Neural cell (in vitro differentiated cells): Measurements from ENCODE around the gene BMP7. TPM values are rescaled to one million over a fixed set of nuclear protein-coding genes. Genes with fewer than 3 reads are reported as not detected.

Experiments
- H2AFZ ChIP-seq: fragments of 200-600, 300-800 bp; sonication (generic), shearing (Covaris generic); 2 replicates; pipeline ENCODE4 v1.6.0; 2014; ENCODE audit warnings: low read depth, mild to moderate bottlenecking, antibody characterized with exemption, low read length, moderate library complexity
- H3F3A ChIP-seq: fragments of 200-600 bp; shearing (Covaris generic); 2 replicates; pipeline ENCODE4 v1.6.1; 2016; ENCODE audit warnings: mild to moderate bottlenecking, moderate library complexity, mixed read lengths, antibody characterized with exemption, low read length; ENCODE audit not compliant: insufficient read depth, poor library complexity, severe bottlenecking
- H3K27ac ChIP-seq: fragments of 200-600, 300-800 bp; sonication (generic), shearing (Covaris generic); 2 replicates; pipeline ENCODE4 v1.5.1; 2014; ENCODE audit warnings: mild to moderate bottlenecking, low read length, moderate library complexity
- H3K27me3 ChIP-seq: fragments of 300-800, 200-600 bp; sonication (generic), shearing (Covaris generic); 2 replicates; pipeline ENCODE4 v1.6.0; 2014; ENCODE audit warnings: mild to moderate bottlenecking, low read depth, low read length, moderate library complexity; ENCODE audit not compliant: insufficient read depth
- H3K36me3 ChIP-seq: fragments of 300-800, 200-600 bp; sonication (generic), shearing (Covaris generic); 2 replicates; pipeline ENCODE4 v1.5.1; 2014; ENCODE audit warnings: mild to moderate bottlenecking, antibody characterized with exemption, low read length, moderate library complexity; ENCODE audit not compliant: insufficient read depth
- H3K4me2 ChIP-seq: fragments of 300-800, 200-600 bp; sonication (generic), shearing (Covaris generic); 2 replicates; pipeline ENCODE4 v1.6.0; 2014; ENCODE audit warnings: mild to moderate bottlenecking, low read length
- H3K4me3 ChIP-seq: fragments of 300-800, 200-600 bp; sonication (generic), shearing (Covaris generic); 2 replicates; pipeline ENCODE4 v1.5.1; 2014; ENCODE audit warnings: mild to moderate bottlenecking, low read length, moderate library complexity
- H3K79me2 ChIP-seq: fragments of 200-600 bp; shearing (Covaris generic); replicated peaks from 2 replicates; pipeline ENCODE4 v1.6.0; 2014; ENCODE audit warnings: mild to moderate bottlenecking, low read length, moderate library complexity; ENCODE audit not compliant: insufficient read depth
- H3K9ac ChIP-seq: fragments of 300-800, 200-600 bp; sonication (generic), shearing (Covaris generic); 2 replicates; pipeline ENCODE4 v1.6.1; 2016; ENCODE audit warnings: mild to moderate bottlenecking, low read length, mixed read lengths
- H3K9me2 ChIP-seq: fragments of 200-600 bp; shearing (Covaris generic); 2 replicates; pipeline ENCODE4 v1.6.1; 2016; ENCODE audit warnings: mild to moderate bottlenecking, low read length, mixed read lengths; ENCODE audit not compliant: insufficient read depth
- H3K9me3 ChIP-seq: fragments of 200-600, 300-800 bp; sonication (generic), shearing (Covaris generic); 2 replicates; pipeline ENCODE4 v1.6.1; 2016; ENCODE audit warnings: mild to moderate bottlenecking, mixed run types, low read length, moderate library complexity, mixed read lengths
- H4K20me1 ChIP-seq: fragments of 200-600 bp; shearing (Covaris generic); 2 replicates; pipeline ENCODE4 v1.6.1; 2016; ENCODE audit warnings: mild to moderate bottlenecking, mixed run types; ENCODE audit not compliant: insufficient read depth
- CTCF ChIP-seq: fragments of 450-650 bp; IDR thresholded peaks from 2 replicates; pipeline ENCODE4 v1.5.1; 2014; ENCODE audit warnings: antibody characterized with exemption, mild to moderate bottlenecking, moderate library complexity; ENCODE audit not compliant: poor library complexity, severe bottlenecking
- EP300 ChIP-seq: fragments of 450-650 bp; conservative IDR thresholded peaks from 2 replicates; pipeline ENCODE4 v1.6.1; 2014; ENCODE audit warnings: antibody characterized with exemption, mild to moderate bottlenecking, moderate library complexity; ENCODE audit not compliant: poor library complexity, severe bottlenecking
- EZH2 ChIP-seq: fragments of 200-600, 300-800 bp; shearing (Covaris generic), sonication (generic); IDR thresholded peaks from 2 replicates; pipeline ENCODE4 v1.6.1; 2014; ENCODE audit warnings: antibody characterized with exemption, low read length, borderline replicate concordance, mild to moderate bottlenecking; ENCODE audit not compliant: insufficient read depth, poor library complexity, severe bottlenecking
- MXI1 ChIP-seq: fragments of 450-650 bp; conservative IDR thresholded peaks from 2 replicates; pipeline ENCODE4 v1.6.1; 2014; ENCODE audit warnings: antibody characterized with exemption, mild to moderate bottlenecking; ENCODE audit not compliant: poor library complexity, severe bottlenecking
- POLR2AphosphoS5 ChIP-seq: IDR thresholded peaks from 2 replicates; pipeline ENCODE4 v1.6.1; 2012
- RAD21 ChIP-seq: fragments of 450-650 bp; conservative IDR thresholded peaks from 2 replicates; pipeline ENCODE4 v1.6.1; 2014; ENCODE audit warnings: antibody characterized with exemption, mild to moderate bottlenecking, moderate library complexity
- REST ChIP-seq: IDR thresholded peaks from 2 replicates; pipeline ENCODE4 v1.6.1; 2012; ENCODE audit warnings: borderline replicate concordance
- SMC3 ChIP-seq: fragments of 450-650 bp; conservative IDR thresholded peaks from 2 replicates; pipeline ENCODE4 v1.6.1; 2014; ENCODE audit warnings: antibody characterized with exemption, mild to moderate bottlenecking, moderate library complexity; ENCODE audit not compliant: poor library complexity
- TAF1 ChIP-seq: IDR thresholded peaks from 2 replicates; pipeline ENCODE4 v1.6.1; 2012; ENCODE audit warnings: low read depth
- polyA plus RNA-seq: library from polyadenylated mRNA; depleted of rRNA; stranded (reverse); fragments of >200 nt; gene quantifications from 2 replicates; pipeline ENCODE4 v1.2.3, GENCODE V29; 2014

Gene BMP7
- polyA plus RNA-seq, 1 donor from 2014 or later: 3.6 TPM

GRCh38 chr20:57165427-57166004, 100.9 kb downstream of the BMP7 start:
- Histone ChIP-seq H3K27me3 (no peaks in the 10 kb centered on the region), H3K9ac (no peak overlapping the region), H3K9me2 (no peaks in the 10 kb centered on the region), H3K36me3 (no peaks in the 10 kb centered on the region), H3K4me2 (no peak overlapping the region), H3K9me3 (no peaks in the 10 kb centered on the region), H2AFZ (no peak overlapping the region), H3K27ac (no peak overlapping the region), H3K79me2 (no peaks in the 10 kb centered on the region), H3F3A (no peaks in the 10 kb centered on the region), H3K4me3 (no peak overlapping the region), H4K20me1 (no peaks in the 10 kb centered on the region)
- TF ChIP-seq MXI1 (no peak), CTCF (no peak), REST (no peak), EP300 (no peak), RAD21 (no peak), SMC3 (no peak), EZH2 (no peak), TAF1 (no peak), POLR2AphosphoS5 (no peak)

- Histone ChIP-seq H3K27me3 (no peaks in the 10 kb centered on the region), H3K9ac (no peak overlapping the region), H3F3A (no peaks in the 10 kb centered on the region), H3K9me2 (no peaks in the 10 kb centered on the region), H3K9me3 (no peaks in the 10 kb centered on the region), H3K27ac (no peak overlapping the region), H2AFZ (no peak overlapping the region), H3K4me3 (no peak overlapping the region), H3K79me2 (no peaks in the 10 kb centered on the region), H3K4me2 (no peak overlapping the region), H3K36me3 (no peaks in the 10 kb centered on the region), H4K20me1 (no peaks in the 10 kb centered on the region)
- TF ChIP-seq REST (no peak), RAD21 (no peak), EP300 (no peak), MXI1 (no peak), CTCF (no peak), SMC3 (no peak), POLR2AphosphoS5 (no peak), EZH2 (no peak), TAF1 (no peak)
Observed at GRCh38 chr20:57164872-57165271, 101.6 kb downstream of the BMP7 start.
